Sigmoid colon (tissue), 7 donors: Measurements from ENCODE around the gene TMEM45B. TPM values are rescaled to one million over a fixed set of nuclear protein-coding genes. Genes with fewer than 3 reads are reported as not detected.
"Not testable (repeated sequence)": the region's sequence is repeated elsewhere in the genome, so short reads cannot be mapped to it uniquely, and the experiment has no call there.

ENCODE experiments used
- DNase-seq: peaks from one replicate; pipeline ENCODE4 v3.0.0-alpha.2; 2019
- H3K27ac ChIP-seq, 4 donors: fragments of 200-600 bp; sonication (generic); one replicate each; pipeline ENCODE4 v1.5.1; 2016 to 2019; ENCODE audit warnings: mild to moderate bottlenecking in 1 of 4
- H3K27me3 ChIP-seq, 3 donors: fragments of 200-600 bp; sonication (generic); one replicate each; pipeline ENCODE4 v1.5.1; 2019; ENCODE audit warnings: mild to moderate bottlenecking in 1 of 3
- H3K36me3 ChIP-seq, 4 donors: fragments of 200-600 bp; sonication (generic); one replicate each; pipeline ENCODE4 v1.5.1; 2016 to 2019
- H3K4me1 ChIP-seq, 4 donors: fragments of 200-600 bp; sonication (generic); one replicate each; pipeline ENCODE4 v1.5.1; 2017 to 2019
- H3K4me3 ChIP-seq, 4 donors: fragments of 200-600 bp; sonication (generic); one replicate each; pipeline ENCODE4 v1.5.1; 2017 to 2019; ENCODE audit warnings: mild to moderate bottlenecking in 2 of 4, moderate library complexity in 1 of 4
- H3K9me3 ChIP-seq, 4 donors: fragments of 200-600 bp in 3 of 4; sonication (generic) in 3 of 4; one replicate each; pipeline versions ENCODE4 v1.5.1 to v1.6.1; 2013 to 2019
- EP300 ChIP-seq, 4 donors: sonication (generic); formaldehyde crosslinking; IDR thresholded peaks; one replicate each; pipeline ENCODE4 v1.6.1; 2017; ENCODE audit warnings: antibody characterized with exemption in 4 of 4
- POLR2A ChIP-seq, 2 donors: fragments of 450-650 bp; IDR thresholded peaks; one replicate each; pipeline ENCODE4 v1.6.1; 2016; ENCODE audit warnings: antibody characterized with exemption in 2 of 2, mild to moderate bottlenecking in 2 of 2, moderate library complexity in 2 of 2
- POLR2AphosphoS5 ChIP-seq, 4 donors: sonication (generic); formaldehyde crosslinking; IDR thresholded peaks; one replicate each; pipeline ENCODE4 v1.6.1; 2017; ENCODE audit warnings: antibody characterized with exemption in 4 of 4
- WGBS, 2 donors: extraction: QIAGEN DNeasy Blood & Tissue Kit; methylation state at CpG; one replicate each; pipeline ENCODE4 v1.1.7; 2013; 5-methylcytosine and 5-hydroxymethylcytosine counted together
- intact Hi-C: fragments of 100-400 bp; cut with DNase I; formaldehyde crosslinking; loops from one replicate; pipeline ENCODE4 v1.15.1; 2023
- polyA plus RNA-seq, 3 donors: library from polyadenylated mRNA; stranded (reverse); fragments of 200-250 nt; gene quantifications; one replicate each; pipeline ENCODE4 v1.2.3, GENCODE V29; 2013
- total RNA-seq, 4 donors: library from RNA; depleted of rRNA; stranded (reverse); fragments of >200 nt; gene quantifications; one replicate each; pipeline ENCODE4 v1.1.0, GENCODE V29; 2016
- TF ChIP-seq, protein P1 (sequence below), 4 experiments: fragments of 450-650 bp in 3 of 4; fragments of 200-600 bp in 1 of 4; IDR thresholded peaks; one replicate each; pipeline ENCODE4 v1.5.1; 2016 to 2019; ENCODE audit warnings: antibody characterized with exemption in 4 of 4, mild to moderate bottlenecking in 3 of 4, moderate library complexity in 2 of 4
- donor health status: healthy with polysubstance abuse.
- donor health status: Bipolar disorder and iron deficiency.
- donor health status: healthy.

TMEM45B gene
- total and polyA plus RNA-seq, 7 donors: 0.55 to 150 (median 16.0) TPM; not detected in 1

GRCh38 chr11:129825380-129825779 lies 9.7 kb downstream of the TMEM45B start:
- Histone ChIP-seq H3K9me3 (peaks cover 0 to 2% (median 0%) of the 10 kb centered on the region in 4 donors), H3K36me3 (no peaks in the 10 kb centered on the region), H3K27me3 (no peaks in the 10 kb centered on the region), H3K27ac (no peak overlapping the region), H3K4me3 (no peak overlapping the region), H3K4me1 (no peaks in the 10 kb centered on the region)
- intact Hi-C loops: no loop called here
- 80 to 82% methylated on average over 4 of the region's 4 CpGs for WGBS, 2 donors
- no peak for TF ChIP-seq POLR2AphosphoS5 (IDR thresholded peaks at IDR 0.05)
- no peak for TF ChIP-seq EP300 (IDR thresholded peaks at IDR 0.05)
- no peak for TF ChIP-seq POLR2A (IDR thresholded peaks at IDR 0.05)
- TF ChIP-seq, protein P1, sequence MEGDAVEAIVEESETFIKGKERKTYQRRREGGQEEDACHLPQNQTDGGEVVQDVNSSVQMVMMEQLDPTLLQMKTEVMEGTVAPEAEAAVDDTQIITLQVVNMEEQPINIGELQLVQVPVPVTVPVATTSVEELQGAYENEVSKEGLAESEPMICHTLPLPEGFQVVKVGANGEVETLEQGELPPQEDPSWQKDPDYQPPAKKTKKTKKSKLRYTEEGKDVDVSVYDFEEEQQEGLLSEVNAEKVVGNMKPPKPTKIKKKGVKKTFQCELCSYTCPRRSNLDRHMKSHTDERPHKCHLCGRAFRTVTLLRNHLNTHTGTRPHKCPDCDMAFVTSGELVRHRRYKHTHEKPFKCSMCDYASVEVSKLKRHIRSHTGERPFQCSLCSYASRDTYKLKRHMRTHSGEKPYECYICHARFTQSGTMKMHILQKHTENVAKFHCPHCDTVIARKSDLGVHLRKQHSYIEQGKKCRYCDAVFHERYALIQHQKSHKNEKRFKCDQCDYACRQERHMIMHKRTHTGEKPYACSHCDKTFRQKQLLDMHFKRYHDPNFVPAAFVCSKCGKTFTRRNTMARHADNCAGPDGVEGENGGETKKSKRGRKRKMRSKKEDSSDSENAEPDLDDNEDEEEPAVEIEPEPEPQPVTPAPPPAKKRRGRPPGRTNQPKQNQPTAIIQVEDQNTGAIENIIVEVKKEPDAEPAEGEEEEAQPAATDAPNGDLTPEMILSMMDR (IDR thresholded peaks at IDR 0.05): no peak
- no peak for DNase-seq

DNA sequence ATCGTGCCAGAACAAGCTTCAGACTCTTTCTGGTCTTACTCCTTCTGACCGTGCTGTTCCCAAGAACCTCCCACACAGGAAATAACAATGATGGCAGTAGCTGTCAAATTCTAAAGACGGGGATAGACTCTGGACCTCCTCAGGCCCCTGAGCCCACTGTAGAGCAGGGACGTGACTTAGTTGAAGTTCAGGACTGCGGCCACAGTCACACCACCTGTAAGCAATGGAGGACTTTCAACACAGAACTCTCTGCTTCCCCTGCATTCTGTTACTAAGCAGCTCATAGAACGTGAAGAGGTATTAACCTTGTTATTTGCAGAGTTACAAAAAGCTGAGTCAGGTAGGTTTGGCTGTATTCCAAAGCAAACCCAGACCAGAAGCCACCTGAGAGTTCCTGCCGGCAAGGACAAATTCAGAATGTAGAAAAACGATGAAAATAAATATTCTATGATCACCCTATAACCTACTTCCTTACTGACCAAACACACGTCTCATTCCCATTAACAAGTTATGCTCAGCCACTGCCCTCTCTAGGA lies 12.7 kb downstream of the TMEM45B start:
- whole genome bisulfite sequencing, 2 donors: 15 to 22% methylated on average over 9 of the region's 9 CpGs
- DNase-seq: no peak
- no peaks in the 10 kb centered on the region for H3K4me1 ChIP-seq
- no peak overlapping the region for H3K27ac ChIP-seq
- TF ChIP-seq EP300 (IDR thresholded peaks at IDR 0.05): no peak
- no peak for TF ChIP-seq POLR2A (IDR thresholded peaks at IDR 0.05)
- TF ChIP-seq, protein P1 (IDR thresholded peaks at IDR 0.05): no peak
- no peak for TF ChIP-seq POLR2AphosphoS5 (IDR thresholded peaks at IDR 0.05)
- H3K4me3 ChIP-seq: no peak overlapping the region
- no peaks in the 10 kb centered on the region for H3K36me3 ChIP-seq
- H3K27me3 ChIP-seq: no peaks in the 10 kb centered on the region
- intact Hi-C loops: no loop called here
- peaks cover 0 to 2% (median 0%) of the 10 kb centered on the region in 4 donors for H3K9me3 ChIP-seq

- DNase-seq, H3K36me3 ChIP-seq, H3K4me1 ChIP-seq, H3K4me3 ChIP-seq, intact Hi-C loops, H3K27ac ChIP-seq, H3K9me3 ChIP-seq, H3K27me3 ChIP-seq: not testable (repeated sequence)
Measured at GRCh38 chr11:129829497-129829896, 13.8 kb downstream of the TMEM45B start.

GRCh38 chr11:129831227-129831626 lies 15.6 kb downstream of the TMEM45B start:
- H3K4me1 ChIP-seq, H3K9me3 ChIP-seq, DNase-seq, H3K4me3 ChIP-seq, H3K27me3 ChIP-seq, intact Hi-C loops, H3K36me3 ChIP-seq, H3K27ac ChIP-seq: not testable (repeated sequence)
- 93 to 96% methylated on average over 4 of the region's 4 CpGs for WGBS, 2 donors

- H3K27ac ChIP-seq, DNase-seq, H3K36me3 ChIP-seq, H3K9me3 ChIP-seq, H3K4me1 ChIP-seq, H3K27me3 ChIP-seq, intact Hi-C loops, H3K4me3 ChIP-seq: not testable (repeated sequence)
- 85 to 89% methylated on average over 6 of the region's 6 CpGs for WGBS, 2 donors
Measured at GRCh38 chr11:129833260-129833659, 17.6 kb downstream of the TMEM45B start.

- H3K4me3 ChIP-seq, DNase-seq, H3K27me3 ChIP-seq, H3K4me1 ChIP-seq, H3K27ac ChIP-seq, H3K9me3 ChIP-seq, intact Hi-C loops, H3K36me3 ChIP-seq: not testable (repeated sequence)
- 48 to 68% methylated on average over 1 of the region's 1 CpG for WGBS, 2 donors
Measured at GRCh38 chr11:129836423-129836891, 20.8 kb downstream of the TMEM45B start.

DNA sequence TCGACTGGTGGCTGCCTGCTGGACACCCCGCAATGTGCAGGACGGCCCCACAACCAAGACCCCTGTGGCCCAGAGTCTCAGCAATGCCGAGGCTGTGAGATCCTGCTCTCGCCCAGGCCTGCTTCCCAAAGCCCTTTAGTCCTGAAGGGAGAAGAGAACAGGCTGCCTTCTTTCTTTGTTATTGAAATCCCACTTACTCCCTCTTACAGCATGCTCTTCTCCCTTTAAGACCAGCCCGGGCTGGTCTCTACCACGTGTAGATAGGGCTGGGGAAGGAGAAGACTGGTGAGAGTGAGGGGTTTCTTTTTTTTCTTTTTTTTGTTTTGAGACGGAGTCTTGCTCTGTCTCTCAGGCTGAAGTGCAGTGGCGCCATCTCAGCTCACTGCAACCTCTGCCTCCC lies 21.3 kb downstream of the TMEM45B start:
- no peak overlapping the region for H3K4me3 ChIP-seq
- H3K4me1 ChIP-seq: no peaks in the 10 kb centered on the region
- H3K9me3 ChIP-seq: no peaks in the 10 kb centered on the region
- no peak for DNase-seq
- 92 to 93% methylated on average over 9 of the region's 9 CpGs for WGBS, 2 donors
- no peaks in the 10 kb centered on the region for H3K27me3 ChIP-seq
- TF ChIP-seq EP300 (IDR thresholded peaks at IDR 0.05): no peak
- TF ChIP-seq POLR2AphosphoS5 (IDR thresholded peaks at IDR 0.05): no peak
- TF ChIP-seq, protein P1 (IDR thresholded peaks at IDR 0.05): no peak
- no peak for TF ChIP-seq POLR2A (IDR thresholded peaks at IDR 0.05)
- intact Hi-C loops: no loop called here
- no peak overlapping the region for H3K27ac ChIP-seq
- H3K36me3 ChIP-seq: no peaks in the 10 kb centered on the region
